GM21528 (cell line): ENCODE data around the gene NDUFB6.
A peak's percentile ranks its signal among the peaks of the same experiment; 100 is the strongest.
"Not testable (repeated sequence)": the region's sequence is repeated elsewhere in the genome, so short reads cannot be mapped to it uniquely, and the experiment has no call there.

Source experiments
- ATAC-seq: cut with Tn5 transposase; IDR thresholded peaks from one replicate; pipeline ENCODE4 v1.9.1; 2021; ENCODE audit warnings: mild to moderate bottlenecking, moderate library complexity; ENCODE audit not compliant: unreplicated experiment, low FRiP score

NDUFB6 gene

DNA sequence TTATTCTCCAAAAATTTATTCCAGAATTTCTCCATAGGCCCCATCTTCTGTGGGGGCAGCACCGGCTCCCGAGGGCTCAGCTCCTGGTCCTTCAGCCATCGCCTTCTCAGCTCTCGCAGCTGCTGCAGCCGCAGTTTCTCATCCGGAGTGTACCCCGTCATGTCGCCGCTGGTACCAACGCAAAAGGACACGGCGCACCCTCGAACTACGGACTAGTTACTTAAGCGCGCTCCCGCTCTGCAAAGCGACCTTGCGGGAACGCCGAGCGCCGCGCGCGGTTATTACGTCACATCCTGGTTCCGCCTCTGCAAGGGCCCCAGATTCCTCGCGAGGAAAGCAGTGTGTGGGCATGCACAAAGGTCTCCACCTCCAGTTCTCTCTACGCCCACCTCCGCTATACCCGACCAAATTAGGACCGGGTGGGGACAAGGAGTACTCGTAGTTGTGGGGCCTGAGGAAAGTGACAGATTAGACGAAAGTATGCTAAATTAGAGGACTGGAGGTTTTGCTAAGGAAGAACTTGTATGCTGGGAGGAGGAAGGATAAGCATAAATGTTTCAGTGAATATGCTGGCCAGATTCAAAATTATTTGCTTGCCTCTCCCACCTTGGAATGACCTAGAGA, at the start of gene NDUFB6:
NDUFB6 (minus strand) TSS at position 260 of the 624 bp plus-strand sequence; CDS start at position 161, 99 bp downstream.
- peak; percentile 88 for ATAC-seq

DNA sequence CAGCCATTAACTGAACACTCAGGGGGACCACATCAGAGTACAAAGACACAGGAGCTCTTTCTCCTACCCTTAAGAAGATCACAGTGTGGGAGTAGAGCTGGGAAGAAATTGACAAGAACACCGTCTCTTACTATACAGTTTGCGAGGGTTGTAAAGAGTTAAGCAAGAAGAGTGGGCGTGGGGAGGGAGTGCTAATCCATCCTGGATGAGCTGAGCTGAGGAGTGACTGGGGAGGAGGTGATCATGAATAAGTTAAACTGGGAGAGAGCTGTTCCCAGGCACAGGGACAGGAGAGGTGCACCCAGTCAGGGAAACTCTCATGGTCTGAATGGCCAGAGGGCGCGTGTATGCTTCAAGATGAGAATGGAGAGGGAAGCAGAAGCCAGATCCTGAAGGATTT, 45.3 kb upstream of the NDUFB6 start:
- ATAC-seq = no peak

DNA sequence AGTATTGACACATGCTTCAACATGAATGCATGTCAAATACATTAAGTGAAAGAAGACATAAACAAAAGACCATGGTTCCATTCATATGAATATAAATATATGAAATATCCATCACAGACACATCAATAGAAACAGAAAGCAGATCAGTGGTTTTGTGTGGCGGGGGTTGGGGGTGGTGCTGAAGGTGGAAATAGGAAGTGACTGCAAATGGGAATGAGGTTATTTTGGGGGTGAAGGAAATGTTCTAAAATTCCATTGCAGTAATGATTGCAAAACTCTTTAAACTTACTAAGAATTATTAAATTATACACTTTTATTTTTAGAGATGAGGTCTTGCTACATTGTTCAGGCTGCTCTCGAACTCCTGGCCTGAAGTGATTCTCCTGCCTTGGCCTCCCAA, 33.9 kb upstream of the NDUFB6 start:
- ATAC-seq = no peak

DNA sequence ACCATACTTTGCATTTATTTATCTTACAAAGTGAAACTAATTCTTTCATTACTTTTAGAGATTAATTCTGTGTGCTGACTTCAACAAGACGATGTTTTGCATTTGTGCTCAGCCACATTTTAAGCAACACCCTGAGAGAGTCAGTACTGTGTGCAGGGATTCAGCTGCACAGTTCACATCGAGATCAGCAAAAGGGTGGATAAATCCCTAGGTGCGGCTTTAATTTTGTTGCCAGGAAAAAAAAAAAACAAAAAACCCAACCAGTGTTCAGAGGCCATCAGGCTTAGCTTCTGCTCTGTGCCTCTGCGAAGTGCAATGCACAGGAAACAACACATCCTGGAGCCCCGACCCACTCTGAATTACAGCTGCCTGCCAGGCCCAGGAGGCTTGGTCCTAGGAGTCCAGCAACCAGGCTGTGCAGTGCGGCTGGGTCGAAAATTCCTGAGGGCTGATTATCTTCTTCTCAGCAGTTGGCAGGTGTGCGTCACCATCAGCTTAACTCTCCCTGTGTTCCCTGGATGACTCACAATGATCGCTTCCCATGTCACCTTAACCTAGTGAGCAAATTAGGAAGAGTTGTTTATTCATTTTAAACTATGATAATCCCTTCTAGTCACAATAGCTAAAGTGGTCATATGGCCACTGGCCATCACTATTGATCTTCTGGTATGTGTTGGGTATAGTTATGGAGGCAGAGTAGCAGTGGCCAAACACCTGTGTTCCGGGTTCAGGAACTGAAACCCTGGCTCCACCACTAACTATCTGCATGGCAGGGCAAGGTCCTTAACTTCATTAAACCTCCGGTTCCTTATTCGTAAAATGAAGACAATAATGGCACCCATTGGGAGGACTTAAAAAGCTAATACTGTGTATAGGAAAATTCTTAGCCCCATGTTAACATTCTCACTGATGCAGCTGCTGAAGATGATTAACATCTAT, 31.2 kb upstream of the NDUFB6 start:
- peak; percentile 80 for ATAC-seq

DNA sequence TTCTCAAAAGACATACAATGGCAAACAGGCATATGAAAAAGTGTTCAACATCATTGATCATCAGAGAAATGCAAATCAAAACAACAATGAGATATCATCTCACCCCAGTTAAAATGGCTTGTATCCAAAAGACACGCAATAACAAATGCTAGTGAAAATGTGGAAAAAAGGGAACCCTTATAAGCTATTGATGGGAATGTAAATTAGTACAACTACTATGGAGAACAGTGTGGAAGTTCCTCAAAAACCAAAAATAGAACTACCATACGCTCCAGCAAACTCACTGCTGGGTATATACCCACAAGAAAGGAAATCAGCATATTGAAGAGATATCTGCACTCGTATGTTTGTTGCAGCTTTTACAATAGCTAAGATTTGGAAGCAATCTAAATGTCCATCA, 26.1 kb upstream of the NDUFB6 start:
- ATAC-seq = not testable (repeated sequence)

DNA sequence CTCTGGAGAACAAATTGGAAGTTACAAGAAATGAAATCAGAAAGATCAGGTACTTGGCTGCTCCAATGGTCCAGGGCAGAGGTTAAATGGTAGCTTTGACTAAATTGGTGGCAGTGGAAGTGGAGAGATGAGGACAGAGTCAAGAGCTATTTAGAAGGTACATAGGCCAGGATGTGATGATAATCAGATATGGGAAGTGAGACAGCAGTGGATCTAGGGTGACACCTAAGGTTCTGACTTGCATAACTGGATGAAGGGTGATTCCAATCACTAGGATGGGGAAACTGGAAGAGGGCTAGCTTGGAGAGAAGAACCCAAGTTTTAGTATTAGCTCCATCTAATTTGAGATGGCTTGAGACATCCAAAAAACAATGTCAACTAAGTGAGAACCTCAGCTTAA, 24.0 kb upstream of the NDUFB6 start:
- ATAC-seq = no peak

DNA sequence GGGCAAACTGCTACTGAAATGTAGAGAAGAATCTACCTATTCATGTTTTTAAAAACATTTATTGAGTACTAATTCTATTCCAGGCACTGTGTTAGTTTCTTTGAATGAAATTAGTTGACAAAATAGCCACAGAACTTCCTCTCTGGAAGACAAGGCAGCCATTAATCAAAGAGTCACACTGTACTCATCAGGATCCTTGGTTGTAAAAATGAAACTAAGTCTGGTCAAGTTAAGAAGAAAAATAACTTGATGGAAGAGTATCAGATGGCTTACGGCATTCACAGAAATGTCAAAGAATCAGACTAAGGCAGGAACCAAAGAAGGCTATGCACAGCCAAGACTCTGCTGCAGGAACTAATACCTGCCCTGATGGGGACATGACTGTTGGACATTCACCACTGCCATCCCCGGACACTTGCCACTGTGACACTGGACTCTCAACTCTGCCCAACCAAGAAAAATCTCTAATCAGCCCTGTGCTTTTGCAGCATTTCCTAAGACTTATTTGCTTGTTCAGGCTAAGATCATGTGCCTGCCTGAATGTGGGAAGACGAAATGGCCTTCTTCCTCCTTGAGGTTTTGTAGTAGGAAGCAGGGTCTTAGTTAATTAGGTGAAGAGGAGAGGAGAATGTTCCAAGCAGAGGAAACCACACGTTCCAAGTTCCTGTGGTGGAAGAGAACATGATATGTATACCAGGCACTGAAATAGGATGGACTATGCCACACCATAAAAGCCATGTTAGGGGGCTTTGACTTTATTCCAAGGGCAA, 23.3 kb upstream of the NDUFB6 start:
- ATAC-seq = no peak

DNA sequence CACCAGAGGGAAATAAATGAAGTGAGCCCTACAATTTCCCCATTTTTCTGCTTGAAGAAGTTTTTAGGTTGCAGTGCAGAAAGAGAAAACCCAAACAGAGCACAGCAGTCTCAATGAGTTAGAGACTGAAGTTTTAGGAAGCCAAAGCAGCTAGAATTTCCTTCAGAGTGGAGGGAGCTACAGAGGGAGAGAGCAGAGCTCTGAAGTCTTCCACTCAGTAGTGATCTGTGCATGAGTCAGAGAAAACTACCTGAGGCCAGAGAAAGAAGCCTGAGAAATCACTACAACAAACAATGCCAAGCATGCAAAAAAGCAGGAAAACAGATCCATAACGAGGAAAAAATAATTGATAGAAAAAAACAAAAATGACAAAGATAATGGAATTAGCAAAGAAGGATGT, 17.9 kb upstream of the NDUFB6 start:
- ATAC-seq = no peak

DNA sequence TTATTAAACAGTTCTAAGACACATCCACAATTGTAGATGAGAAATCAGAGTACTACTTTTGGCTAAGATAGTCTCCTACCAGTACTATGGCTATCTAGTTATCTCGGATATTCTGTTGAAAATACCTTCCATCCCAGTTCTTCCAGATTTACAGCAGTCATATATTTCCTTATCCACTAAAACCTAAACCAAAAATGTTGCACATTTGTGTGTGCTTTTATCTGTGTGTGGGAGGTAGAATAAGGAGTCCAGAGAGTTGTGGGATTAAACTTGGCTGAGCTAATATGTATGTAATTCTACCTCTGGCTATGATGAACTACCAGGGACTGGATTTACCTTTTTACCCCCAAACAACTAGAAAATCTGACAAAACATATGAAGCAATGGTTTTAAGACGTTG, 17.5 kb upstream of the NDUFB6 start:
- ATAC-seq = no peak

DNA sequence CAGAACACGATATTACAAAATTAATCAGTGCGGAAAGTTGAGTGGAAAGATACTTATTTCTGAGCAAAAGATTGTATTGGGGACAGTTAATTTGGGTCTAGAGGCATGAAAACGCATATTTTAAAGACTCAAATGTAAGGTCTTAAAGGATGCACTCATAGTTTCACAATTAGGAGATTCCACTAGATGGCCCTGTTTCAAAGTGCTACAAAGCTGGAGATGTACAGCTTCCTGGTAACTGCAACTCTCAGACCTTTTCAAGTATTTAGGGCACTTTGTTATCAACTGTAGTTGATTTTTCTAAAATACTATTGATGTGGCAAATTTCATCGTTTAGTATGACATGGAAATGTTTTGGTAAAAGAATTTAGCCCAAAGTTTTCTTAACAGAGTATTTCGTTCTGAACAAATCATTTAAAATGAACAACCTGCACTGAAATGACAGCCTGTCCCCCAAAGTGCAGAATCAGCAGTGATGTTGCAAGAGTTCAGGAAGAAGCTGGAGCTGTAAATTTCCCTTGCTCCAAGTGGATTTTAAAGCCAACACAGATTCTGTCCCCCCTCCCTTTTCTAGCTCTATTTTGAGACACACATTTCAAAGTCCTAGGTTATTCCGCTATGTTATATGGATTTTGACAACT, 16.2 kb upstream of the NDUFB6 start:
- ATAC-seq = no peak

DNA sequence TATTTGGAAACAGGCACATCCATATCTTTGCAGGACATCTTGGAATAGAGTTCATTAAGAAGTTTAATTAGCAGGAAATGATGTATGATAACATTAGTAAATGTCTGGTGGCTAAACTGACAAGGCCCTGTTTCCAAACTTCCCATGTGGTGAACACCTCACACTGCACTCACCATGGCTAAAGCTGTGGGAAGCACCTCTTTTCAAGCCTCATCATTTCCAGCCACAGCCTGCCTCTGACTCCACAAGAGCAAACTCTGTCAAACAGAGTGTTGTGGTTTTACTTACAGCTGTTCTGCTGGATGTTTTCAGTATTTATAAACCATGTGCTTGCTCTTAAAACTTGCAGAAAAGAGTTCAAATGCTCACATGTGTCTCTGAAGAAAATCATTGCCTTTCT, 14.9 kb upstream of the NDUFB6 start:
- ATAC-seq = no peak

DNA sequence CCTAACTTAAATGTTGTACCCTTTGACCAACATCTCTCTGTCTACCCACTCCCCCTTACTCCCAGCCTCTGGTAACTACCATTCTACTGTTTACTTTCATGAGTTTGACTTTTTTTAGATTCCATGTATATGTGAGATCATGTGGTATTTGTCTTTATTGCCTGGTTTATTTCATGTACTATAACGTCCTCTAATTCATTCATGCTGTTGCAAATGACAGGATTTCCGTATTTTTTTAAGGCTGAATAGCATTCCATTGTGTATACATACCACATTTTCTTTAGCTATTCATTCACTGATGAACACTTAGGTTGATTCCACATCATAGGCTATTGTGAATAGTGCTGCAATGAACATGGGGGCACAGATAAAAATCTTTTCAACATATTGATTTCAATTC, 11.8 kb upstream of the NDUFB6 start:
- ATAC-seq = no peak

DNA sequence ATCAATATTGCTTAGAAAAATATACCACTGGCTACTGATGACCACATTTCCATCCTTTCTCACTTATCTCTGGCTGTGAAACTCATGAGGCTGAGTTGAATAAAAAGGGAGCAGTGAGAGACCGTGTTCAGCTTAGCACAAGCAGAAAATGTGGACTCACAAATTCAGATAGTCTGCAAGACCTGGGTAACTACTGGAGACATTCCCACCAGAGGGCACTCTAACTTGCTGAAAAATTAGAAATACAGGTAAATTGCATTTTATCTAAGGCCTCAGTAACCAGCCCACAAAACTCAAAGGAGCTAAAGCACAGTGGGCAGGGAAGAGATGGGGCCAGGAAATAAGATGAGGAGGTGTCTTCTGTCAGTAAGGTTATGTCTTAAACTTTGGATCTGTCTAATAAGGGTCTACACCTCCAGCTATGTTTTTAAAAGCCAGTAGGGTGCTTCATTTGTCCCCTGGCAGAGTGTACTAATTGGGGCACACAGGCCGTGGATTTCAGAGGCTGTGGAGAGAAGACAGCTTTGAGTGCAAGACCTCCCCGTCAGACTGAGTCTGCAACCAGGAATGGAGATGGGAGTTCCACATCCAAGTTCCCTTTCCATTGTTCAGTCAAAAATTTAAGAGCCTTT, 8.7 kb upstream of the NDUFB6 start:
- ATAC-seq = no peak

DNA sequence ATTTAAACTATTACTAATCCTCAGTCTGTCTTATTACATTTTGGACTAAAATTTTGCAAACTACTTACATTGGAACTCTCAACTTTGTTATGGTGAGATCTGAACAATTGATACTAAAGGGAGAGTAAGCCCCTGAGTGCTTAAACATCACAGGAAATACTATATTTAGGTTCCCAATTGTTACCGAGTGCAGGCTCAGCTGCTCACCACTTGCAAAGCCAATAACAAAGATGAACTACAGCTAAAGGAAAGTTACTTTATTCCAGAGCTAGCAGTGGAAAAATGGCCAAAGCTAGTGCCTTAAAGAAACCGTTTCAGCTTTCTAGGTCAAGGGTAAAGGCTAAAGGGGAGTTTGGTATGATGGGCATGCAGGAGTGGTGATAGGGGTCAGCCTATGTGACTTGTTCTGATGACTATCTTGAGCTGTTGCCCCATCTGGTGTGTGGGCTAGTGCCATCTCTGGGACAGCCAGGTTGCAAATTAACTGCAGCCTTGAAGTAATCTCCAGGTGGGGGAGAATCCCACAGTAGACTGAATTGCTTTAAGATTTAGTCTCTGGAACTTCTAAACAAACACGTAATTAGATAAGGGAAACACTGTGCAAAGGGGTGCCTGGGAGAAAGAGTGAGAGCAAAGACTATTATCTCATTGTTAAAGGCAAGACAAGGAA, 7.8 kb upstream of the NDUFB6 start:
- ATAC-seq = no peak

DNA sequence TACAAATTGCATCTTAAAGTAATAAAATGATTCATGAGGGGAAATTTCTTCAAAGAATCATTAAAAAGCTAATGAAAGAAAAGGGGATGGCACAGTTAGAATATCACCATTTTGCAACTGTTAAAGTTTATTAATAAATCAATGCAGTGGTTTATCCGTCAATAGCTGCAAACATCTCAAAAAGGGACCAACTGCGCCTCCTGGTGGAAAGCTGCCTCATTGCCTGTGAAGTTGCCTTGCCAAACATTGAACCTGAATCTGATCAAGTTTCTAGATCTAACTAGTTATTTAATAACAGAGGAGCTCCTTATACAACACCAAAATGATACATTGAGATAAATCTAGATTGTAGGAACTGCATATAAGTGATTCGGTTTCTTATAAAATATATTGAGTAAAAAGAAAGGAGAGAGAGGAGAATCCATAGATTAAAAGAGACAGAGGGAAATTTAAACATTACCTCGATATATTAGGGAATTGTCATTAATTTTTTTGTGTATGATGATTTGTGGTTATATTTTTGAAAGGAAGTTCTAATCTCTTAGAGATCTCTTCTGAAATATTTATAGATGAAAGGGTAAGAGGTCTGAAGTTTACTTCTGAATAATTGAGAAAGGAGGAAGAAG, 6.9 kb upstream of the NDUFB6 start:
- no peak for ATAC-seq

DNA sequence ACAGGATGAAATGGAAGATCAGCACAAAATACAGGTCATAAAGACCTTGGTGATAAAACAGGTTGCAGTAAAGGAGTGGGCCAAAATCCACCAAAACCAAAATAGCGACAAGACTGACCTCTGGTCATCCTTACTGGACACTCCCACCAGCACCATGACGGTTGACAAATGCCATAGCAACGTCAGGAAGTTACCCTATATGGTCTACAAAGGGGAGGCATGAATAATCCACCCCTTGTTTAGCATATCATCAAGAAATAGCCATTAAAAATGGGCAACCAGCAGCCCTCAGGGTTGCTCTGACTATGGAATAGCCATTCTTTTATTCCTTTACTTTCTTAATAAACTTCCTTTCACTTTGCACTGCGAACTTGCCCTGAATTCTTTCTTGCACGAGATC, 6.0 kb upstream of the NDUFB6 start:
- ATAC-seq = no peak

DNA sequence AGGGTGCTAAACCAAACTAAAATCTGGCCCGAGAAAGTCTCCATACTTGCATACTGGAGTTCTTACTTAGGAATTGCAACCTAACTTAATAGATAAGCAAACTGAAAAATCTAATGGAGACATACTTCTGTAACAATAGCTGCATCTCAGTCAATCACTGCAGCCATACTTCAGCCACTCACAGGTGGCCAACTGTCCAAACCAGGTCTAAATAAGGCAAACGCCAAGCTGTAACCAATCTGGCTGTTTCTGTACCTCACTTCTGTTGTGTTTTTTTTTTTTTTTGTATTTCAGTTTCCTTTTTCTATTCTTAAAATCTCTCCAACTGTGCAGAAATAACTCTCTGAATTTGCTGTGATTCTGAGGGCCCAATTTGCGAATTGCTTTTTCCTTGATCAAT, 4.4 kb upstream of the NDUFB6 start:
- no peak for ATAC-seq

DNA sequence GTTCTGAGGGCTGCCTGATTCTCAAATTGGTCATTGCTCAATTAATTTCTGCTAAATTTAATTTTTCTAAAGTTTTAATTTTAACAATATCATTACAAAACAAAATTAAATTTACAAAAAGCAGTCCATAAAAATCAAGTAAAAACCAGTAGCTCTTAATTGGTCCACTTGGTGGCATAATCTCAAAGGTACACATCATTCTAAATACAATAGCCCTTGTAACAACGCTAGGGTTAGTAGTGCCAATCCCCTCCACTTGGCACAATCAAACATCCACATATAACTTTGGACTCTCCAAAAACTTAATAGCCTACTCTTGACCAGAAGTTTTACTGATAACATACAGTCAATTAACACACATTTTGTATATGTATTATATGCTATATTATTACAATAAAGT, 1.9 kb upstream of the NDUFB6 start:
- ATAC-seq = no peak

DNA sequence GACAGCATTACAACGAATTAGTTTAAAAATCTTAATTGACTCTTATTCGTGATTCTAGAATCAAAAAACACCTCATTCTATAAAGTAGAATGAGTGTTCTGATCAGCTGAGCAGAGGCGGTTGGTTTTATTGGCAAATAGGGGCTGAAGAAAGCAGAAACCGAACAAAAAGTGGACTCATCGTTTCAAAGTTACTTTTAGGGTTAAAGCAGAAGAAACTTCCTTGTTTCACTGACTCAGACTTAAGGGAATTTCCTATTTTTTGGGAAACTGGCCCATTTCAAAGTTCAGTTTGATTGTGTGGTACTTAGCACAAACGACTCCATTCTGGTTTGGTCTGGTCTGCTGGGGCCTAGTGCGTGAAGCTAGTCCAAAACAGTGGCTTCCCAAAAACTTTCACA, 862 bp upstream of the NDUFB6 start:
- ATAC-seq = no peak
